ENCODE measurements around the gene TP53BP2.
A peak's percentile ranks its signal among the peaks of the same experiment; 100 is the strongest.
"Not testable (repeated sequence)": the region's sequence is repeated elsewhere in the genome, so short reads cannot be mapped to it uniquely, and the experiment has no call there.

The TP53BP2 gene

GRCh38 chr1:223849352-223850254 is 3.9 kb upstream of the TP53BP2 start:
- no peak for DNase-seq

GRCh38 chr1:223848536-223848935 is 2.8 kb upstream of the TP53BP2 start:
- DNase-seq = no peak

- DNase-seq = no peak
These were observed 2.1 kb upstream of the TP53BP2 start for GRCh38 chr1:223847781-223848345.

GRCh38 chr1:223845037-223845809 is 524 bp downstream of the TP53BP2 start:
- DNase-seq = peak; percentile 64

GRCh38 chr1:223844787-223845036 is 1.0 kb downstream of the TP53BP2 start:
- DNase-seq = no peak

- peak; percentile 35 for DNase-seq
These were observed 1.6 kb downstream of the TP53BP2 start for GRCh38 chr1:223843934-223844786.

- no peak for DNase-seq
These were observed 3.0 kb downstream of the TP53BP2 start for GRCh38 chr1:223842784-223843183.

- DNase-seq = not testable (repeated sequence)
These were observed 3.6 kb downstream of the TP53BP2 start for GRCh38 chr1:223841977-223842623.

- no peak for DNase-seq
These were observed 5.5 kb downstream of the TP53BP2 start for GRCh38 chr1:223840254-223840653.

GRCh38 chr1:223838125-223838854 is 7.5 kb downstream of the TP53BP2 start:
- no peak for DNase-seq

- DNase-seq = no peak
These were observed 8.1 kb downstream of the TP53BP2 start for GRCh38 chr1:223837687-223838086.

- DNase-seq = no peak
These were observed 8.5 kb downstream of the TP53BP2 start for GRCh38 chr1:223837206-223837605.

- no peak for DNase-seq
These were observed 9.2 kb downstream of the TP53BP2 start for GRCh38 chr1:223836586-223836985.

GRCh38 chr1:223835754-223836153 is 10.0 kb downstream of the TP53BP2 start:
- peak; percentile 67 for DNase-seq

- peak; percentile 84 for DNase-seq
These were observed 11.0 kb downstream of the TP53BP2 start for GRCh38 chr1:223834660-223835263.

- DNase-seq = no peak
These were observed 11.8 kb downstream of the TP53BP2 start for GRCh38 chr1:223833948-223834347.

- DNase-seq = no peak
These were observed 13.2 kb downstream of the TP53BP2 start for GRCh38 chr1:223832637-223832943.

GRCh38 chr1:223831755-223832636 is 13.8 kb downstream of the TP53BP2 start:
- peak; percentile 86 for DNase-seq

GRCh38 chr1:223829678-223830077 is 16.1 kb downstream of the TP53BP2 start:
- DNase-seq = no peak

GRCh38 chr1:223828162-223828848 is 17.4 kb downstream of the TP53BP2 start:
- no peak for DNase-seq

All from suppressor macrophage treated with lipopolysaccharide for 4 hours (primary cell).